Embryonic facial prominence (tissue), 1 donor: ENCODE data around the gene SUGCT.

ENCODE experiments used
- DNase-seq: peaks from one replicate; pipeline ENCODE4 v3.0.0-alpha.2; 2016; ENCODE audit errors: extremely low spot score

Gene SUGCT

DNA sequence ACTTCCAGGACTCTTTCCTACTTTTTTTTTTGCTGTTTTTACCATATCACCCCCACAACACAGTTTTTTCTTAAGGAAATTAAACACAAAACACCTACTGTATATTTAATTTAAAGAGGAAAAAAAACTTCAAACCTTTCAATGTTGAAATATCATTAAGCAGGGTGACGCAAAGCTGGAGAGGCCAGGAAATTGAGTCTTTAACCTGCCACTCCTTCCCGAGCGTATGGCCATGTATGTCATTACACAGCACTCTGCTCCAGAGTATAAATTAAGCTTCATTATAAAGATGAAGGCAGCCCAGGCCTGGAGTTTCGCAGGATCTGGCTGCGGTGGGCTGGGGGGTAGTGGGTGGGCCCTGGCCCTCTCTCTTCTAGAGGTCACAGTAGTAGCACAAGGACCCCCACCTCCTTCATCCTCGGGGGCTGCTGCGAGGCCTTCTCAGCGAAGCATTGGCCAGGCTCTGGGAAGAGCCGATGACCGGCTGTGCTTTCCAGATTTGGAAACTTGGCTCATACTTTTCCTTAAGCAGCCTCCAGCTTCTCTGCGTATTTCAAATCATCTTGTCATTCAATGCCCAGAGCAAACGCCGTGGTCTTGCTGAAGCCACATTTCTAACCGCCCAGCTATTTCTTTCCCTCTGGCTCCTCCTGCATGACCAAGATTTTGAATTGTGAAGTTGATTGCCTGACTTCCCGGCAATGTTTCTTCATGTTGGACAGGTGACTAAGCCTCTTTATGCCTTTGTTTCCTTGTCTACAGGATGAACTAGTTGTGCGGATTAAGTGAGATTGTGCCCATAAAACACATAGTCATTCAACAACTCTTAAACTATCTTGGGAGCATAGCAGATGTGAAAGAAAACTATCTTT lies 765.1 kb downstream of the SUGCT start:
- DNase-seq = no peak

DNA sequence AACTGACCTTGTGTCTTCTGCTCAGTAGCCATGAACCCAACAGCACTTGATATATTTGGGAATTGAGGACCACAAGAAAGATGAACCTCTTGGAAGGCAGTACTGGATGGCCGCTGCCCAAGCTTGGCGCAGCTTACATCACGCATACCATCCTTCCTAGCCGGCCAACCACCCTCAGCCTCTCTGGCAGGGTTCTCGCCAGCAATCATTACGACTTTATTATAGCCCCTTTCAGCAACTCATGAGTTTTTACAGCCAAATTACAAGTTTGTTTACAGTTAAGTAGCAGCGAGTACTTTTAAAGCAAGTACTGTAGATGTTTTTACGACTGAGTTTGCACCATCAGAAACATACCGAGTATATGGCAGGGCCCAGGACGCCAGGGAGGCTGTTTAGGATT lies 769.1 kb downstream of the SUGCT start:
- DNase-seq = no peak

DNA sequence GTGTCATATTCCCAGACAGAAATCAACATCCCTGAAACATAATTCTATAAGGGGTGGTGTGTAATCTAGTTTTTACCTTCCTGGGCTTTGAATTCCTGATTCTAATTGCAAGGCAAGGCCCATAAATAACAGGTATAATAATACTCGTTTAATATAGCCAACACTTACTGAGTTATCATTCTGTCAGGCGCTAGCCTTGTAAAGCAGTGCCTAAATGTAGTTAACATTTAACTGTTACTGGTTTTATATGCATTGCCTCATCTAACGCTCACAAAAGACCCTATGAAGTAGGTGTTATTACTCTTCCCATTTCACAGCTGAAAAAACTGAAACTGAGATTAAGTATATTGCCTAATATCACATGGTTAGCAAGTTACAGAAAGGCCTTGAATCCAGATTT lies 772.5 kb downstream of the SUGCT start:
- DNase-seq = no peak

DNA sequence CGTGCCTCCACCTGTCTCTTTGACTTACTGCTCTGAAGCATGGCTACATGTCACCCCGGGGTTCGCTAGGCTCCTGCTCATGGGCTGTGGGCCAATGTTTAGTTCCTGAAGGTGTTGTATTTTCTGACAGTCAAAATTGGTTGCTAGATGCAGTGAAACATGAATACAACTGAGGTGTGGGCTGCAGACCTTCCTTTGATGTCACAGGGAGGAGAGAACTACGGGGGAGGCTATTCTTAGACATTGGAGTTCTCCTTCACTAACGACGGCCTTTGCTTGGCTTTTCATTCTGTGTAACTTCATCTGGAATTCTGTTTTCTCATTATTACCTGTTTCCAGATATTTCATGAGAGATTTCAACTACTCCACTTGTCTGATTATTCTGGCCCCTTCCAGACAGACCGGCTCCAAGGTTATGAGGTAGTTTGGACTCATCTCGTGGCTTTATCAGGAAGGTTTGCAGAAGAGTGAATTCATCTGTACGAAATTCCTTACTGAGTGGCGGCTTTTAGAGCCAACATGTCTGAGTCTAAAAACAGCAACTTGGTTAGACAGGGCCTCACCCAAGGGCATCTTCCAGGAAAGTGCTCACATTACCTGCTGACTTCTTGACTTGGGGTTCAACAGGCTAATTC lies 774.7 kb downstream of the SUGCT start:
- no peak for DNase-seq
